Measurements from ENCODE around the gene TANC1.

TANC1 gene

GRCh38 chr2:158968396-158969161 is at the start of gene TANC1:
Gene TANC1, plus strand, starts transcription at chr2:158968640. Its CDS starts 97,271 bp downstream, at chr2:159065911.
- DNase-seq (ENCODE audit: low spot score) = peak; percentile 92

DNA sequence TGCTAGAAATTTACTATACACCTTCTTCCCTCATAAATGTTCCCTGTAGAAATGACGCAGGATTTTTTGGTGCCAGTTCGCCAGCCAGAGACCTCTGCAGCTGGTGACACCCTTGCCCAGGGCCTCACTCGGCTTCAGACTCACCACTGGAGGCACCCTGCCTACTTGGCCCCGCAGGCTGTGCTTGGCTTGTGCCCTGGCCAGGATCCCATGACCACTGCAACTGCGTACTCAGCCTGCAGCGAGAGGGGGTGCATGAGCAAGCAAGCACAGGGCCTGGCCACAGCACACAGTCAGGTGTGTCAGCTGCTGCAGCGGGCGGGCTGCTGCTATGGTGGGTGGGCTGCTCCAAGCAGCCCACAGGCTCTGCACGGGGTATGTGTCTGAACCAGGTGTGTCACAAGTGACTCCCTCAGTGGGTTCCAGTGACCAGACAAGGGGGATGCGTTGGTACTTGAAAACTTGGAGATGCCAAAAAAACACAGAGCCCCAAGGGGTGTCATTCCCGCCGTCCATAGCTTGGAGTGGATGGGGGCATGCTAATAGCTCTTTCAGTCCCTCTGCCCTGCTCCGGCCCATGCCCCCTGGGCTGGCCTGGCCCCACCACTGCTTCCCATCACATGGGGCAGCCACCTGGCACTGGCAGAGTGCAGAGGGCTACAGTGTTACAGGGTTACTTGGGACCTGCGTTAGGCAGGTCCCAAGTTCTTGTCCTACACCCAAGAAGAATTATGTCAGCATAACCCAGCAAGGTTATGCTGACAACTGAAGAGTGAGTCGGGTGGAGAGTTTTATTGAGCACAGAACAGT is 46.6 kb upstream of the TANC1 start:
- no peak for DNase-seq (ENCODE audit: low spot score)

DNA sequence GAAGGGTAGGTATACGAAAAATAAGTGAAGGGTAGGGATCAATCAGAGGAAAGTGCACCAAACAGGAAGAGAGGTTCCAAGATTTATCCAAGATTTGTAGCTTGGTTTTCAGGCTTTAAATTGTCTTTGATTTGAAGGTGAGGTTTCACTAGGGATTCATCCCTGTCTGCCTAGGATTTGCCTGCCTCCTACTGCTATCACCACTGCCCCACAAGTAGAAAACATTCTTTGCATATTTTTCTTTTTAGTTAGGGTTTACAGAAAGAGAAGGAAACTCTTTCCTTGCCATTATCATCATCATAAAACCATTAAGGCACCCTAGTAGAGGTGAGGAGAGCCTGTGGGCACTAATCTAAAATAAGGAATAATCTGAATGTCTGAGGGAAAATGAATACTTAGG is 45.8 kb upstream of the TANC1 start:
- no peak for DNase-seq (ENCODE audit: low spot score)

- DNase-seq (ENCODE audit: low spot score) = no peak
Measured at GRCh38 chr2:158923180-158923594, 45.3 kb upstream of the TANC1 start.

GRCh38 chr2:158923641-158924040 is 44.8 kb upstream of the TANC1 start:
- DNase-seq (ENCODE audit: low spot score) = no peak

GRCh38 chr2:158926478-158926948 is 41.9 kb upstream of the TANC1 start:
- DNase-seq (ENCODE audit: low spot score) = peak; percentile 38

GRCh38 chr2:158928515-158928914 is 39.9 kb upstream of the TANC1 start:
- DNase-seq (ENCODE audit: low spot score) = no peak

GRCh38 chr2:158928965-158929364 is 39.5 kb upstream of the TANC1 start:
- no peak for DNase-seq (ENCODE audit: low spot score)

DNA sequence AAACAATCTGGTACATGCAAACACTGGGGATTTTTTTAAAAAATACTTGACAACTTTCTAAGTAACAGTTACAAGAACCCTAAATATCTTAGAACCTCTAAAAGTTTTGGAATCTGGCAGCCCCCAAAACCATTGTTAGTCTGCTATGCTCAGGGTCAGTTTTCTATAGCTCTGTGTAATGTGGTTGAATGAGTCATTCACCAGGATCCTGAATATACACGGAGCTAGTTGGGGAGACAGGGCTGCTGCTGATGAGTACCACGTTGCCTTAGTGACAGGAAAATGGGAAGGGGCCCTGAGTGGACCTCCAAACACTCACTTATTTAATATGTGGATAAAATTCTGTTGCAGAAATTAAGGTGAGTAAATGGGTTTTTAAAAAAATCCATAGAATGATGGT is 36.9 kb upstream of the TANC1 start:
- no peak for DNase-seq (ENCODE audit: low spot score)

DNA sequence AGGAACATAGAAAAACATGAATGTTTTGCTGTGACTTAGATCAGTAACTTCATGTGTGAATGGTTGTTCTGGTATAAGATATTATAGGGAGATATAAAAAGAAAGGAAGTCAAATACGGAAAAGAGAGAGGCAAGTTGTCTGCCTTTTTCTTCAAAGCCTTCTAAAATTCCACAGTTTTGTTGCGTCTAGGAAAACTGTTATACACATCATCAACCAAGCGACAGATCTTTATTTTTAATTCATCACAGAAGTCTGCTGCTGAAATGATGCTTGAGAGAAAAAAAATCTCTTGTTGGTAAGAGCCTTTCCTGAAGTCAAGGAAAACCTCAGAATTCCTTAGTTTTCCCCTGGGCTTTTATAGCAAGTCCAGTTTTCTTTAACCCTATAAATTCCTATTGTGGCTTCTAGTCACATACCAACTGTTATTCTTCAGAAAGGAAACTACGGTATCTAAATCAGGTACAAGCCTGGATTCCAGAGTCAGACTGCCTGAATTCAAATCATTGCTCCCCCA is 36.3 kb upstream of the TANC1 start:
- no peak for DNase-seq (ENCODE audit: low spot score)

DNA sequence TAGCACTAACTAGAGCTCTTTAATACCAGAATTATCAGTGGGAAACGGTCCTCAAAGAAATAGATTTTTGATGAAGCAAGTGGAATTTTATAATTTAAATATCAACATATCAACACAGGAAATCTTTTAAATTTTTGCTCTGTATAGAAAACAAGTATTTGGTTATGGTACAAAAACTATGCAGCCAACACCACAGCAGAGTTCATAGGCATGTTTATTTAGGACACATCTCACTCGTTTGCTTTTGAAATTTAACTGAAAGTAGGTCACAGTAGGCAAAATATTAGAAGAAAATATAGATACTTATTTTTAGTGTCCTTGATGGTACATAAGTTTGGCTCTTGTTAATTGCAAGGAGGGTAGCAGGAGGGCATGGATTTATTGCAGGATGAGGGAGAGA is 34.3 kb upstream of the TANC1 start:
- DNase-seq (ENCODE audit: low spot score) = no peak

DNA sequence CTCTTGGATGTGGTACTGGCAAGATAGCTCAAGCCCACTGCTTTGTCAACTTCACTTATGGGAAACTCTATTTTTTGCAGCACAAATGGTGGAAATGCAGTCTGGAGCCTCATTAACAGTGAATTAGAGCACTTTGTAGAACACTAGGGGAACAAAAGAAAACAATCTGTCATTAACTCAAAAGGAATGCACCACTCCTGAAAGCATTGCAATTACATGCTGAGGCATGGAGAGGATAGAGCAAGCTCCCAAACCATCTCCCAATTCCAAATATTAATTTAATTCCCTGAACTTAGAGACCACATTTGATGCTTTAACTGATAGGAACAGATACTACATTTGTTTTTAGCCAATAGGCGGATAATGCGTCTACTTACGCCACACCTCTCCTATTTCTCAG is 32.8 kb upstream of the TANC1 start:
- DNase-seq (ENCODE audit: low spot score) = no peak

DNA sequence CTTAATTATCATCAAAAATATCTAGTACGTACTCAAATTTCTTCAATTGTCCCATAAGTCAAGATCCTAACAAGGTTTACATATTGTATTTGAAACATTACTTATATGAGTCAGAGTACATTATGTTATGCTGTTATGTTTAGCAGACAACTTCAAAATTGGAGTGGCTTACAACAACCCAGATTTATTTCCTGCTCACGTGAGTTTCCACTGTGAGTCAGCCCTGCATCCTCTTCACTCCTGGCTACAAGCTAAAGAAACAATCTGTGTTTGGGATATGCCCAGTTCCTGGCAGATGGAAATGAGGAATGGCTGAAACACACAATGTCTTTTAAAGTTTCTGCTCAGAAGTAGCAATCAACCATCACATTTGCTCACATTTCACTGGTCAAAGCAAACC is 31.5 kb upstream of the TANC1 start:
- no peak for DNase-seq (ENCODE audit: low spot score)

DNA sequence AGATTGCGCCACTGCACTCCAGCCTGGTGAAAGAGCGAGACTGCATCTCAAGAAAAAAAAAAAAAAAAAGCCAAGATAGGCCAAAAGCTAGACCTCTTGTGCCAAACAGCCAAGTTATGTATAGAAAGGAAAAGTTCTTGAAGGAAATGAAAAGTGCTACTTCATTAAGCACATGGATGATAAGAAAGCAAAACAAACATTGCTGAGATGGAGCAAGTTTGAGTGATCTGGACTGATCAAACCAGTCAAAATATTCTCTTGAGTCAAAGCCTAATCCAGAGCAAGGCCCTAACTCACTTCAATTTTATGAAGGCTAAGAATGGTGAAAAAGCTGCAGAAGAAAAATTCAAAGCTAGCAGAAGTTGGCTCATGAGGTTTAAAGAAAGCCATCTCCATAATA is 28.1 kb upstream of the TANC1 start:
- DNase-seq (ENCODE audit: low spot score) = no peak

- DNase-seq (ENCODE audit: low spot score) = no peak
Measured at GRCh38 chr2:158943973-158944372, 24.5 kb upstream of the TANC1 start.

DNA sequence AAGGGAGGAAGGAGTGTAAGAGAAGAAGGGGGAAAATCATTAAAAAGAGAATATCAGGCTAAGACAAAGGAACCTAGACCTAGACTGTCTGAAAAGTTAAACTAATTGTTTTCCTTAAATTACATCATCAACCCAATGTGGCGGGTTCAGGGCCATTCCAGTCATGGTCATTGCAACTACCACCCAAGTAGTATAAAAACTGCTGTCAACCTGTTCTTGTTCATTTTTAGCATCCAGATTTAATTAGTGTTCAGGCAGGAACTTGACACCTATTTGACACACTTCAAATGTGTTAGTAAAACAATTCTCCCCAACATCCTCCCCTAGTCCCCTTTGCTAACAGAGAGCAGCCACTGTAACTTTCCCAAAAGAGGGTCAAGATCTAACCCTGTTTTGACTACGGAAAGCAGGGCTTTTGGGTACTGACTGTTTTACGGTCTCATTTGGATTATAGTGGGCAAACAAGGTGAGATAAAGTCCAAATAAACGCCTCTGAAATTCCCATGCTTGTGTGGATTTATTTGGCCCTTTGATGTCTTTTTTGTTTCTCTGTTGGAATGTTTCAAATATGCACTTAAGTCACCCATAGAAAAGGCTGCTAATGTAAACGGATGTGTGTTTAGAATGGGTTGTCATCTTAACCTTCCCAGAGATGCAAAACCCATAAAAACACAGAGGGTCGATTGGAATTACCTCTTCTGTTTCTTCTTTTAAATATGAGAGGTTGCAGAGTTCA is 19.3 kb upstream of the TANC1 start:
- no peak for DNase-seq (ENCODE audit: low spot score)

DNA sequence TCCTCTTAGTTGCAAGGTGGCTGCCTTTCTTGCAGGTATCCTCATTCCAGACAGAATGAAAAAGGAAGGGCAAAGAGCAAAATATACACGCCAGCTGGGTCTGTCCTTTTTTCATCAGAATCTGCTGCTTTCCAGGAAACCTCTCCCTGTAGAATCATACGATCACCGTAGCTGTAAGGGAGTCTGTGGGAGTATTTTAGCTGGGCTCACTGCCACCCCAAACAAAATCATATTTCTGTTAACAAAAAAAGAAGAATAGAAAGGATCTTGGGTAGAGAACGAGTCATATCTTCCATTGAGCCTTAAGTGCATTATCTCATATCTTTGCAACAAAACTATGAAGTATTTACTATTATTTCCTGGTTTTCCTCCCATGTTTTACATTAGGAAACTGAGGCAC is 15.0 kb upstream of the TANC1 start:
- DNase-seq (ENCODE audit: low spot score) = no peak

DNA sequence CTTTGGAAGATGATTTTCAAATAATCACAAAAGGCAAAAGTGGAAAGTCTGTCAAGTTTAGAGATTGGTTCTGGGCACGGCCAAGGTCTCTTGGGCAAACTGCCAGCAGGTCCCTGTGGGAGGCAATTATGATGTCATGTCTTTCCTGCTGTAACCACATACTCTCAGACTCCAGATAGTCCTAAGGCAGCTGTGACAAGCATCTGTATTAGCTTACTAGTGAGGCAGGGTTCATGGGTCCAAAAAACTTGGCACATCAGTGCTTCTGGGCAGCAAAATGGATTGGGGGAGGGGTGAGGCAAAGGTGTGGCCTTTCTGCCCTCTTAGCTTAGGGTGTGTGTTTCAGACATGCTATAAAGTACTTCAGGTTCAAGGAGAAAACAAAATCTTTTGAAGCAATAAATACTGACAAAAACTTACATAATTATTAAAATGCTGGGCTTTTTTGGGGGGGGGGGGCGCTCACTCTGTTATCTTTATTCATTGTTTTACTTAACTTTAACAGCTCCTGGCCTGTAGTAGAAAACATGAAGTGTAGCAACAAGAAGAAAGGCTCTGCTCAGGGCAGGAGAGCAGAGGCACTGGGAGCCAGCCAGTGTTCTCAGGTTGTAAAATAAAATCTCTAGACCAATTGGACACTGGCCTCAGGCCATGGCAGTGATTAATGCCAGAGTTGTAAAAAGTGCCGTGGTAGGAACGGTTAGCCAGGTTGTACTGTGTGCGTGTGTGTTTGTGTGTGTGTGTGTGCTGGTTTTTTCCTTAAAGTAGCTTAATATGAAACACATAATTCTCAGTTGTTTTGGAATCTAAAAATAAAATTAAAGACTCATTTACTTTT is 14.3 kb upstream of the TANC1 start:
- peak; percentile 86 for DNase-seq (ENCODE audit: low spot score)

GRCh38 chr2:158955842-158956365 is 12.5 kb upstream of the TANC1 start:
- DNase-seq (ENCODE audit: low spot score) = no peak

- DNase-seq (ENCODE audit: low spot score) = no peak
Measured at GRCh38 chr2:158958365-158958764, 10.1 kb upstream of the TANC1 start.

DNA sequence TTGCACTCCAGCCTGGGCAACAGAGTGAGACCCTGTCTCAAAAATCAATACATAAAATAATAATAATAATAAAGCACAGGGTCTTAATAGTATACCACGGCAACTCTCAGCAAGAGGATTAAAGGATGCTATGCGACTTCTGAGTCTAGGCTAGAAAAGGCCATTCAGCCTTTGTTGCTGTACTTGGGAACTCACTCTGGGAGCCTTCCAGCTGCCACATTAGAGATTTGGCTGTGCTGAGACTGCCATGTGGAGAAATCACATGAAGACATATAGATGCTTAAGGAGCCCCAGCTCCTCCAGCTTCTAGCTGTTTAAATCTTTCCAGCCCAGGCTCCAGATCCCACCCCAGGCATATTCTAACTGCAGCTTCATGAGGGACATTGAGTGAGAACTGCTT is 8.2 kb upstream of the TANC1 start:
- DNase-seq (ENCODE audit: low spot score) = no peak
